K562 (cell line): Measurements from ENCODE around the gene NIFK. TPM values are rescaled to one million over a fixed set of nuclear protein-coding genes. Genes with fewer than 3 reads are reported as not detected.

Experiments
- ARID3A ChIP-seq: IDR thresholded peaks from 2 replicates; pipeline ENCODE4 v1.6.1; 2012; ENCODE audit warnings: low read depth, low read length, improper control_type of control experiment, borderline replicate concordance
- CTBP1 ChIP-seq: fragments of 450-650 bp; IDR thresholded peaks from 2 replicates; pipeline ENCODE4 v1.6.1; 2016; ENCODE audit warnings: borderline replicate concordance
- E2F3 ChIP-seq: fragments of 250-450 bp; sonication (Bioruptor Pico); IDR thresholded peaks from 2 replicates; pipeline ENCODE4 v1.4.0; 2020; ENCODE audit warnings: mild to moderate bottlenecking
- E2F6 ChIP-seq, 2 experiments: IDR thresholded peaks; 2 replicates each; pipeline ENCODE4 v1.6.1; 2011; ENCODE audit warnings: borderline replicate concordance in 1 of 2, control low read depth in 1 of 2, low read depth in 1 of 2, low read length in 1 of 2, mild to moderate bottlenecking in 1 of 2, mixed read lengths in 1 of 2, moderate library complexity in 1 of 2; ENCODE audit not compliant: insufficient read depth in 1 of 2, insufficient read length in 1 of 2, poor library complexity in 1 of 2, severe bottlenecking in 1 of 2; ENCODE audit errors: extremely low read depth in 1 of 2
- GTF2F1 ChIP-seq: IDR thresholded peaks from 2 replicates; pipeline ENCODE4 v1.6.1; 2011; ENCODE audit warnings: low read depth, low read length, improper control_type of control experiment
- MGA ChIP-seq: fragments of 450-650 bp; IDR thresholded peaks from 2 replicates; pipeline ENCODE4 v1.6.1; 2016; ENCODE audit warnings: mild to moderate bottlenecking, moderate library complexity
- MXD1 ChIP-seq: fragments of 250-450 bp; sonication (Bioruptor Pico); IDR thresholded peaks from 2 replicates; pipeline ENCODE4 v1.8.0; 2021; ENCODE audit warnings: borderline replicate concordance, mild to moderate bottlenecking, moderate library complexity; ENCODE audit not compliant: poor library complexity, severe bottlenecking
- PBX2 ChIP-seq, 2 experiments: IDR thresholded peaks in 1 of 2; conservative IDR thresholded peaks in 1 of 2; 2 replicates each; pipeline ENCODE4 v1.6.1; 2016; ENCODE audit warnings: low read depth in 2 of 2, mild to moderate bottlenecking in 1 of 2, missing compliant biosample characterization in 1 of 2, missing genetic modification characterization in 1 of 2, moderate library complexity in 1 of 2
- polyA plus RNA-seq, 8 experiments: library from polyadenylated mRNA; depleted of rRNA in 4 of 8; stranded (reverse) in 5 of 8; unstranded in 3 of 8; fragments of >200 nt; fragmentation: Nextera tagmentation in 2 of 8; fragmentation: Illumina TruSeq in 1 of 8; extraction: Ambion mirVana in 2 of 8; extraction: Trizol in 1 of 8; gene quantifications; 2 replicates each; pipeline versions ENCODE4 v1.2.1 to v1.2.3, GENCODE V29; 2011 to 2014; ENCODE audit warnings: inconsistent platforms in 1 of 8, missing spikeins in 1 of 8
- total RNA-seq, 7 experiments: library from RNA; depleted of rRNA in 6 of 7; stranded (reverse); fragments of >200 nt in 6 of 7; fragmentation: Illumina TruSeq in 2 of 7; extraction: Trizol in 2 of 7; gene quantifications; 2 replicates each; pipeline versions ENCODE4 v1.2.1 to v1.2.3, GENCODE V29; 2011 to 2021; ENCODE audit warnings: low replicate concordance in 1 of 7

NIFK gene
- total and polyA plus RNA-seq, 9 of the 15 experiments (the other 6 are each of a cell fraction or from before 2014, with no cell fraction given), result 60.2 to 426 (median 183) TPM

GRCh38 chr2:121689356-121689755 lies 47.3 kb downstream of the NIFK start (continued):
- TF ChIP-seq MGA (no peak), GTF2F1 (no peak), MXD1 (no peak), PBX2 (CRISPR knock-in tag; IDR thresholded peaks at IDR 0.05; ENCODE audit: low read depth) (no peak), PBX2 (tag; conservative IDR thresholded peaks at IDR 0.05; ENCODE audit: low read depth) (no peak), E2F6 (IDR thresholded peaks at IDR 0.05; ENCODE audit: borderline replicate concordance in 1 of 2, extremely low read depth in 1 of 2, insufficient read depth in 1 of 2, insufficient read length in 1 of 2, low read depth in 1 of 2, low read length in 1 of 2, poor library complexity in 1 of 2, severe bottlenecking in 1 of 2) (no peak), ARID3A (peak; percentile 75; the same call in 1 of the 2 replicates), CTBP1 (no peak), E2F3 (CRISPR knock-in tag) (no peak)
